PC-9 (cell line): ENCODE measurements around the gene PLD6.
"Not testable (repeated sequence)": the region's sequence is repeated elsewhere in the genome, so short reads cannot be mapped to it uniquely, and the experiment has no call there.

Experiments
- CTCF ChIP-seq: fragments of 200-600 bp; sonication (generic); conservative IDR thresholded peaks from 2 replicates; pipeline ENCODE4 v1.6.1; 2017; ENCODE audit warnings: mixed run types, antibody characterized with exemption, mild to moderate bottlenecking, moderate library complexity
- EZH2 ChIP-seq: fragments of 200-600 bp; sonication (generic); IDR thresholded peaks from 2 replicates; pipeline ENCODE4 v1.8.0; 2017; ENCODE audit warnings: antibody characterized with exemption, low read depth

- not testable (repeated sequence) for TF ChIP-seq CTCF, EZH2
These were observed 47.6 kb downstream of the PLD6 start for GRCh38 chr17:17158506-17158905.
